Panc1 (cell line): ENCODE results near the gene NR6A1.

ENCODE experiments used
- CTCF ChIP-seq: fragments of 450-650 bp; IDR thresholded peaks from 2 replicates; pipeline ENCODE4 v1.5.1; 2017; ENCODE audit warnings: mild to moderate bottlenecking
- POLR2AphosphoS5 ChIP-seq: IDR thresholded peaks from 2 replicates; pipeline ENCODE4 v1.6.1; 2012; ENCODE audit warnings: mild to moderate bottlenecking, low read depth, low read length, moderate library complexity
- SIN3A ChIP-seq: IDR thresholded peaks from 2 replicates; pipeline ENCODE4 v1.6.1; 2012; ENCODE audit warnings: low read depth, mild to moderate bottlenecking, low read length, moderate library complexity, borderline replicate concordance; ENCODE audit not compliant: insufficient read depth

- TF ChIP-seq SIN3A: no peak
- no peak for TF ChIP-seq CTCF
- no peak for TF ChIP-seq POLR2AphosphoS5
These were observed 233.2 kb downstream of the NR6A1 start for GRCh38 chr9:124537926-124538325.
